H9 (cell line): ENCODE measurements around the gene MB21D2. TPM values are rescaled to one million over a fixed set of nuclear protein-coding genes. Genes with fewer than 3 reads are reported as not detected.

Source experiments
- DNase-seq: peaks from one replicate; pipeline ENCODE4 v3.0.0-alpha.2; 2017
- H2AFZ ChIP-seq: one replicate; pipeline ENCODE4 v1.6.1; 2013; ENCODE audit warnings: mild to moderate bottlenecking, low read length, control low read depth, moderate library complexity
- H2AK5ac ChIP-seq: 2 replicates; pipeline ENCODE4 v1.6.1; 2013; ENCODE audit warnings: low read length, control low read depth, mixed read lengths; ENCODE audit not compliant: insufficient read length
- H2BK120ac ChIP-seq: one replicate; pipeline ENCODE4 v1.6.1; 2013; ENCODE audit warnings: low read depth, mild to moderate bottlenecking, low read length, control low read depth, inconsistent platforms; ENCODE audit not compliant: poor library complexity, severe bottlenecking
- H2BK12ac ChIP-seq: 2 replicates; pipeline ENCODE4 v1.6.1; 2013; ENCODE audit warnings: low read length, control low read depth, mixed read lengths, low read depth; ENCODE audit not compliant: insufficient read length
- H2BK15ac ChIP-seq: 2 replicates; pipeline ENCODE4 v1.6.1; 2013; ENCODE audit warnings: low read depth, low read length, control low read depth
- H2BK20ac ChIP-seq: one replicate; pipeline ENCODE4 v1.6.1; 2013; ENCODE audit warnings: low read depth, mild to moderate bottlenecking, low read length, control low read depth, inconsistent platforms; ENCODE audit not compliant: poor library complexity, severe bottlenecking
- H2BK5ac ChIP-seq: 2 replicates; pipeline ENCODE4 v1.6.1; 2013; ENCODE audit warnings: low read length, control low read depth, mixed read lengths; ENCODE audit not compliant: insufficient read length
- H3K14ac ChIP-seq: 2 replicates; pipeline ENCODE4 v1.6.1; 2013; ENCODE audit warnings: low read length, control low read depth; ENCODE audit not compliant: insufficient read depth
- H3K18ac ChIP-seq: 2 replicates; pipeline ENCODE4 v1.6.1; 2013; ENCODE audit warnings: low read depth, mild to moderate bottlenecking, mixed read lengths, low read length, control low read depth; ENCODE audit not compliant: insufficient read length
- H3K23ac ChIP-seq: 2 replicates; pipeline ENCODE4 v1.6.1; 2013; ENCODE audit warnings: low read length, control low read depth, mixed read lengths, low read depth; ENCODE audit not compliant: insufficient read length
- H3K23me2 ChIP-seq: 2 replicates; pipeline ENCODE4 v1.6.1; 2013; ENCODE audit warnings: low read depth, mild to moderate bottlenecking, mixed read lengths, low read length, control low read depth; ENCODE audit not compliant: insufficient read length, poor library complexity, severe bottlenecking
- H3K27ac ChIP-seq: 2 replicates; pipeline ENCODE4 v1.5.1; 2013; ENCODE audit warnings: low read length, control low read depth, mixed read lengths, low read depth; ENCODE audit not compliant: insufficient read length
- H3K27me3 ChIP-seq: 2 replicates; pipeline ENCODE4 v1.6.1; 2013; ENCODE audit warnings: low read length, control low read depth, inconsistent platforms; ENCODE audit not compliant: insufficient read depth
- H3K4ac ChIP-seq: 2 replicates; pipeline ENCODE4 v1.6.1; 2013; ENCODE audit warnings: low read depth, mild to moderate bottlenecking, control low read depth, inconsistent platforms, low read length, moderate library complexity
- H3K4me1 ChIP-seq: 2 replicates; pipeline ENCODE4 v1.6.1; 2013; ENCODE audit warnings: low read length, control low read depth, inconsistent platforms; ENCODE audit not compliant: insufficient read depth
- H3K4me2 ChIP-seq: 2 replicates; pipeline ENCODE4 v1.6.1; 2013; ENCODE audit warnings: low read length, control low read depth, mixed read lengths; ENCODE audit not compliant: insufficient read length, insufficient read depth
- H3K56ac ChIP-seq: 2 replicates; pipeline ENCODE4 v1.6.1; 2013; ENCODE audit warnings: low read depth, mild to moderate bottlenecking, mixed read lengths, low read length, control low read depth; ENCODE audit not compliant: insufficient read length
- H3K79me1 ChIP-seq: 2 replicates; pipeline ENCODE4 v1.6.1; 2013; ENCODE audit warnings: low read depth, mild to moderate bottlenecking, moderate library complexity, low read length, control low read depth, inconsistent platforms; ENCODE audit not compliant: insufficient read depth, poor library complexity, severe bottlenecking
- H3K79me2 ChIP-seq: 2 replicates; pipeline ENCODE4 v1.6.1; 2013; ENCODE audit warnings: low read length, control low read depth, inconsistent platforms; ENCODE audit not compliant: insufficient read depth
- H3K9ac ChIP-seq: 2 replicates; pipeline ENCODE4 v1.6.1; 2013; ENCODE audit warnings: low read length, control low read depth, mixed read lengths; ENCODE audit not compliant: insufficient read length; ENCODE audit errors: extremely low read depth
- H3K9me3 ChIP-seq: one replicate; pipeline ENCODE4 v1.6.1; 2013; ENCODE audit warnings: low read depth, low read length, inconsistent platforms; ENCODE audit not compliant: control insufficient read depth
- H3T11ph ChIP-seq: one replicate; pipeline ENCODE4 v1.6.1; 2013; ENCODE audit warnings: mild to moderate bottlenecking, low read length, control low read depth, inconsistent platforms
- H4K20me1 ChIP-seq: one replicate; pipeline ENCODE4 v1.6.1; 2013; ENCODE audit not compliant: control insufficient read depth, insufficient read length, insufficient read depth
- H4K5ac ChIP-seq: 2 replicates; pipeline ENCODE4 v1.6.1; 2013; ENCODE audit warnings: low read depth, mild to moderate bottlenecking, mixed read lengths, low read length, control low read depth; ENCODE audit not compliant: insufficient read length
- H4K8ac ChIP-seq: replicated peaks from 2 replicates; pipeline ENCODE4 v1.6.1; 2013; ENCODE audit warnings: low read length, control low read depth, mixed read lengths, low read depth; ENCODE audit not compliant: insufficient read length
- H4K91ac ChIP-seq: 2 replicates; pipeline ENCODE4 v1.6.1; 2013; ENCODE audit warnings: low read depth, mild to moderate bottlenecking, moderate library complexity, mixed read lengths, low read length, control low read depth; ENCODE audit not compliant: insufficient read length
- H3K27ac Mint-ChIP-seq, 3 experiments: 2 replicates in 2 of 3; 3 replicates in 1 of 3; pipeline ENCODE4 v1.8.0; 2020 to 2021; ENCODE audit warnings: mixed read lengths in 3 of 3, mild to moderate bottlenecking in 1 of 3, moderate library complexity in 1 of 3
- H3K27me3 Mint-ChIP-seq: 2 replicates; pipeline ENCODE4 v1.8.0; 2021; ENCODE audit warnings: low read depth, mild to moderate bottlenecking, moderate library complexity, mixed read lengths
- H3K36me3 Mint-ChIP-seq, 3 experiments: 2 replicates in 2 of 3; 3 replicates in 1 of 3; pipeline ENCODE4 v1.8.0; 2020 to 2021; ENCODE audit warnings: low read depth in 3 of 3, mixed read lengths in 3 of 3; ENCODE audit not compliant: insufficient read depth in 1 of 3
- H3K4me1 Mint-ChIP-seq, 2 experiments: 2 replicates each; pipeline ENCODE4 v1.8.0; 2020; ENCODE audit warnings: mixed read lengths in 2 of 2
- H3K4me3 Mint-ChIP-seq, 2 experiments: 2 replicates in 1 of 2; 3 replicates in 1 of 2; pipeline ENCODE4 v1.8.0; 2020 to 2021; ENCODE audit warnings: mild to moderate bottlenecking in 2 of 2, mixed read lengths in 2 of 2, moderate library complexity in 1 of 2
- H3K9me3 Mint-ChIP-seq, 2 experiments: 2 replicates in 1 of 2; 3 replicates in 1 of 2; pipeline ENCODE4 v1.8.0; 2020; ENCODE audit warnings: mild to moderate bottlenecking in 2 of 2, mixed read lengths in 2 of 2, moderate library complexity in 1 of 2
- CTCF ChIP-seq: fragments of 200-600 bp; sonication (generic); conservative IDR thresholded peaks from 3 replicates; pipeline ENCODE4 v1.8.0; 2021; ENCODE audit warnings: antibody characterized with exemption, mild to moderate bottlenecking
- WGBS: extraction: QIAGEN DNeasy Blood & Tissue Kit; methylation state at CpG from one replicate; pipeline ENCODE4 v1.1.7; 2013; ENCODE audit warnings: missing lambda C conversion rate, low lambda C conversion rate, mixed read lengths; ENCODE audit not compliant: insufficient read length; ENCODE audit errors: extremely low coverage; 5-methylcytosine and 5-hydroxymethylcytosine counted together
- total RNA-seq: library from RNA; stranded (reverse); gene quantifications from 2 replicates; pipeline ENCODE4 v1.2.1, GENCODE V29; 2021

The MB21D2 gene
- total RNA-seq, 1 experiment from 2014 or later: 19.1 TPM

- Histone ChIP-seq H3K79me1 (no peaks in the 10 kb centered on the region), H2BK120ac (no peak overlapping the region), H3K9ac (no peak overlapping the region), H2BK20ac (no peak overlapping the region), H3T11ph (no peak overlapping the region), H3K27ac (no peak overlapping the region), H3K23me2 (no peaks in the 10 kb centered on the region), H2AK5ac (no peak overlapping the region), H3K23ac (no peak overlapping the region), H3K4ac (no peak overlapping the region), H3K18ac (no peak overlapping the region), H4K8ac (no peak overlapping the region), H2BK15ac (no peak overlapping the region), H3K27me3 (no peaks in the 10 kb centered on the region), H4K5ac (no peak overlapping the region), H4K91ac (no peak overlapping the region), H3K4me1 (peaks cover 3% of the 10 kb centered on the region), H2BK5ac (no peak overlapping the region), H2AFZ (no peak overlapping the region), H3K14ac (no peak overlapping the region), H3K79me2 (peaks cover 8% of the 10 kb centered on the region; the same call in 1 of the 2 replicates), H3K9me3 (no peaks in the 10 kb centered on the region), H3K4me2 (no peak overlapping the region), H2BK12ac (no peak overlapping the region), H4K20me1 (no peaks in the 10 kb centered on the region), H3K56ac (no peak overlapping the region)
- peaks cover 25 to 39% of the 10 kb centered on the region in 2 experiments for H3K4me1 Mint-ChIP-seq
- peak overlapping the region in 1 of 3 experiments; percentile 5; a peak in 2 of 7 replicates for H3K27ac Mint-ChIP-seq
- H3K4me3 Mint-ChIP-seq: no peak overlapping the region
- TF ChIP-seq CTCF: no peak
- no CpG with 5 or more reads among the region's 8 CpGs for WGBS
- no peaks in the 10 kb centered on the region for H3K27me3 Mint-ChIP-seq
- DNase-seq: no peak
- no peaks in the 10 kb centered on the region for H3K9me3 Mint-ChIP-seq
- H3K36me3 Mint-ChIP-seq: no peaks in the 10 kb centered on the region; a peak in 1 of 7 replicates
Observed at GRCh38 chr3:192842138-192842537, 75.5 kb downstream of the MB21D2 start.
